Small intestine (tissue), 7 donors: ENCODE data around the gene TYW1B. TPM values are rescaled to one million over a fixed set of nuclear protein-coding genes. Genes with fewer than 3 reads are reported as not detected.
A peak's percentile ranks its signal among the peaks of the same experiment; 100 is the strongest.
"Not testable (repeated sequence)": the region's sequence is repeated elsewhere in the genome, so short reads cannot be mapped to it uniquely, and the experiment has no call there.

ENCODE experiments used
- DNase-seq, 2 donors: peaks; one replicate each; pipeline versions ENCODE4 v3.0.0 to v3.0.0-alpha.2; 2013
- FAIRE-seq: peaks from 2 replicates; lab custom pipeline; 2012; peaks lifted over from hg19 to GRCh38; lab: Jason Lieb, UNC
- H3K27ac ChIP-seq, 3 donors: one replicate each; pipeline ENCODE4 v1.5.1; 2013; ENCODE audit warnings: low read length in 2 of 3, mild to moderate bottlenecking in 2 of 3, control low read depth in 1 of 3, inconsistent platforms in 1 of 3, low read depth in 1 of 3, moderate library complexity in 1 of 3
- H3K27me3 ChIP-seq, 3 donors: one replicate each; pipeline ENCODE4 v1.6.1; 2013; ENCODE audit warnings: low read length in 3 of 3, inconsistent platforms in 1 of 3; ENCODE audit not compliant: control insufficient read depth in 3 of 3, insufficient read depth in 3 of 3
- H3K36me3 ChIP-seq, 3 donors: one replicate each; pipeline ENCODE4 v1.6.1; 2013; ENCODE audit warnings: low read length in 3 of 3, inconsistent platforms in 1 of 3, low read depth in 1 of 3, mild to moderate bottlenecking in 1 of 3, moderate library complexity in 1 of 3; ENCODE audit not compliant: control insufficient read depth in 3 of 3, insufficient read depth in 2 of 3
- H3K4me1 ChIP-seq, 3 donors: one replicate each; pipeline ENCODE4 v1.6.1; 2013; ENCODE audit warnings: low read length in 2 of 3, inconsistent platforms in 1 of 3, low read depth in 1 of 3, mild to moderate bottlenecking in 1 of 3, moderate library complexity in 1 of 3; ENCODE audit not compliant: control insufficient read depth in 3 of 3, insufficient read depth in 2 of 3
- H3K4me3 ChIP-seq, 3 donors: one replicate each; pipeline ENCODE4 v1.5.1; 2013; ENCODE audit warnings: low read length in 3 of 3, control low read depth in 1 of 3, inconsistent platforms in 1 of 3, low read depth in 1 of 3, mild to moderate bottlenecking in 1 of 3, moderate library complexity in 1 of 3
- H3K9me3 ChIP-seq, 2 donors: one replicate each; pipeline ENCODE4 v1.6.1; 2013; ENCODE audit warnings: low read depth in 1 of 2, low read length in 1 of 2; ENCODE audit not compliant: control insufficient read depth in 2 of 2, insufficient read depth in 1 of 2
- WGBS, 3 donors: extraction: QIAGEN DNeasy Blood & Tissue Kit; methylation state at CpG; one replicate each; pipeline ENCODE4 v1.1.7; 2013; 5-methylcytosine and 5-hydroxymethylcytosine counted together
- polyA plus RNA-seq, 4 donors: library from polyadenylated mRNA; stranded (reverse) in 3 of 4; unstranded in 1 of 4; fragments of 200-250 nt in 3 of 4; fragments of 120-200 nt in 1 of 4; gene quantifications; one replicate each; pipeline versions ENCODE4 v1.2.1 to v1.2.3, GENCODE V29; 2013
- donor health status: healthy with polysubstance abuse.
- donor health status: control.
- donor health status: control.
- donor health status: Bipolar disorder and iron deficiency.
- donor health status: healthy.

Gene TYW1B
- polyA plus RNA-seq, 4 donors = 1.1 to 3.9 (median 2.0) TPM

DNA sequence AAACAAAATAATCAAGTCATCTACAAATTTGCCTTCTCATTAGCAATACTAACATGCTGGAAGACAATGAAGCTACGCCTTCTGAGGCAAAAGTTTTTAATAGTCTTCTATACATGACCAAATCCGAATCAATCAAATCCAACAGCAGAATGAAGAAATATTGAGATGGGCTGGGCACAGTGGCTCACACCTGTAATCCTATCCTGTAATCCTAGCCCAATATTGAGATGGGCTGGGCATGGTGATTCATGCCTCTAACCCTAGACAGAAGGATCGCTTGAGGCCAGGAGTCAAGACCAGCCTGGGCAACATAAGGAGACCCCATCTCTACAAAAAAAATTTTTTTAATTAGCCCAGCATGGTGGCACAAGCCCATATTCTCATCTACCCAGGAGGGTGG is 5.5 kb downstream of the TYW1B start:
- FAIRE-seq, H3K4me1 ChIP-seq, H3K4me3 ChIP-seq, H3K27me3 ChIP-seq, H3K36me3 ChIP-seq, H3K9me3 ChIP-seq, DNase-seq, H3K27ac ChIP-seq: not testable (repeated sequence)
- WGBS, 3 donors = 92 to 94% (median 94%) methylated on average over 3 of the region's 3 CpGs

DNA sequence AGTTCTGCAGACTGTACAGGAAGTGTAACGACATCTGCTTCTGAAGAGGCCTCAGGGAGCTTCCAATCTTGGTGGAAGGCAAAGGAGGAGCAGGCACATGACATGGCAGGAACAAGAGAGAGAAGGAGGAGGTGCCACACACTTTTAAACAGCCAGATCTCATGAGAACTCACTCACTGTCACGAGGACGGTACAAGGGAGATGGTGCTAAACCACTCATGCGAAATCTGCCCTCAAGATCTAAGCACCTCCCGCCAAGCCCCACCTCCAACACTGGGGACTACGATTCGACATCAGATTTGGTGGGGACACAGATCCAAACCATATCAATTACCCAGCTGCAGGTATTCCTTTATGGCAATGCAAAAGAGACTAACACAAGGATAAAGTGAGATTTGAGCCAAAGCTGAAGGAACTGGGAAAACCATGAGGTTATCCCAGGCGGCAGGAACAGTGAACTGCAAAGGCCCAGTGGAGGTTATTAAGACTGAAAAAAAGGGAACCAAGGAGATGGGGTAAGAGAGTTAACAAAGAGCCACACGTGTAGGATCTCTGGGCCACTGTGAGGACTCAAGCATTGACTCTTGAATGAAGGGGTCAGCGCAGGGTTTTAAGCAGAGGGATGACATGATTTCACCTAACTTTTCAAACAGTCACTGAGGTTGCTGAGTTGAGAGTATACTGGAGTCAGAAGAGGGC is 9.2 kb downstream of the TYW1B start:
- H3K27me3 ChIP-seq, FAIRE-seq, H3K27ac ChIP-seq, H3K9me3 ChIP-seq, H3K4me1 ChIP-seq, H3K4me3 ChIP-seq, H3K36me3 ChIP-seq, DNase-seq: not testable (repeated sequence)
- 91 to 96% (median 94%) methylated on average over 10 of the region's 10 CpGs for WGBS, 3 donors

DNA sequence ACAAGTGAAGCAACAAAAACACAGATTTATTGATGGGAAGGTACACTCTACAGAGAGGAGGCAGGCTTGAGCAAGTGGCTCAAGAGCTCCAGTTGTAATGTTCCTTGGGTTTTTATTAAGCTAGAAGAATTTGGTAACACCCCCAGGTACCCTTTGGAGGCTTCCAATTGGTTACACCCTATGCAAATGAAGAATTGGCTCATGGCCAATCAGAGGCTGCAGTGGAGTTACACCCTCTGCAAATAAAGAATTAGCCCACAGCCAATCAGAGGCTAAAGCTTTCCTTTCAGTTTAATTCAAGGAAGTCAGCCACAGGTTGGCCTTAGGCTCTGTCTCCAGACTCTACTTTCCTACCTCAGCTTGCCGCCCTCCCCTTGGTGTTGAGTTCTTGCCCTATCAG is 10.3 kb downstream of the TYW1B start:
- H3K9me3 ChIP-seq, H3K27ac ChIP-seq, H3K4me3 ChIP-seq, FAIRE-seq, H3K4me1 ChIP-seq, H3K27me3 ChIP-seq: not testable (repeated sequence)
- peaks cover 0 to 12% (median 2%) of the 10 kb centered on the region in 3 donors for H3K36me3 ChIP-seq
- peak in 1 of 2 donors; percentile 22 for DNase-seq
- WGBS, 3 donors = 100% methylated on average over 1 of the region's 1 CpG

- H3K27ac ChIP-seq, H3K4me1 ChIP-seq, DNase-seq, FAIRE-seq, H3K27me3 ChIP-seq, H3K9me3 ChIP-seq, H3K4me3 ChIP-seq: not testable (repeated sequence)
- peaks cover 0 to 12% (median 2%) of the 10 kb centered on the region in 3 donors for H3K36me3 ChIP-seq
- 83 to 92% (median 91%) methylated on average over 8 to 9 of the region's 9 CpGs for WGBS, 3 donors
These were observed 11.4 kb downstream of the TYW1B start for GRCh38 chr7:72816370-72817157.

- not testable (repeated sequence) for H3K27me3 ChIP-seq, H3K4me1 ChIP-seq, FAIRE-seq, DNase-seq, H3K9me3 ChIP-seq, H3K4me3 ChIP-seq, H3K27ac ChIP-seq
- H3K36me3 ChIP-seq = peaks cover 0 to 28% (median 2%) of the 10 kb centered on the region in 3 donors
- WGBS, 3 donors = 79 to 87% (median 87%) methylated on average over 7 of the region's 7 CpGs
These were observed 17.6 kb downstream of the TYW1B start for GRCh38 chr7:72810437-72810836.

GRCh38 chr7:72808511-72808910 is 19.5 kb downstream of the TYW1B start:
- not testable (repeated sequence) for H3K4me3 ChIP-seq

GRCh38 chr7:72806851-72807250 is 21.1 kb downstream of the TYW1B start:
- FAIRE-seq, H3K9me3 ChIP-seq, H3K27ac ChIP-seq, DNase-seq, H3K4me1 ChIP-seq, H3K27me3 ChIP-seq, H3K4me3 ChIP-seq: not testable (repeated sequence)
- 75 to 84% (median 80%) methylated on average over 5 to 6 of the region's 6 CpGs for WGBS, 3 donors
- H3K36me3 ChIP-seq = peaks cover 0 to 24% (median 4%) of the 10 kb centered on the region in 3 donors

More at GRCh38 chr7:72808511-72808910, 19.5 kb downstream of the TYW1B start:
- 86 to 96% (median 95%) methylated on average over 13 of the region's 13 CpGs for WGBS, 3 donors
- DNase-seq, H3K27ac ChIP-seq, H3K9me3 ChIP-seq, FAIRE-seq, H3K4me1 ChIP-seq, H3K27me3 ChIP-seq: not testable (repeated sequence)
- H3K36me3 ChIP-seq = peaks cover 0 to 26% (median 4%) of the 10 kb centered on the region in 3 donors

DNA sequence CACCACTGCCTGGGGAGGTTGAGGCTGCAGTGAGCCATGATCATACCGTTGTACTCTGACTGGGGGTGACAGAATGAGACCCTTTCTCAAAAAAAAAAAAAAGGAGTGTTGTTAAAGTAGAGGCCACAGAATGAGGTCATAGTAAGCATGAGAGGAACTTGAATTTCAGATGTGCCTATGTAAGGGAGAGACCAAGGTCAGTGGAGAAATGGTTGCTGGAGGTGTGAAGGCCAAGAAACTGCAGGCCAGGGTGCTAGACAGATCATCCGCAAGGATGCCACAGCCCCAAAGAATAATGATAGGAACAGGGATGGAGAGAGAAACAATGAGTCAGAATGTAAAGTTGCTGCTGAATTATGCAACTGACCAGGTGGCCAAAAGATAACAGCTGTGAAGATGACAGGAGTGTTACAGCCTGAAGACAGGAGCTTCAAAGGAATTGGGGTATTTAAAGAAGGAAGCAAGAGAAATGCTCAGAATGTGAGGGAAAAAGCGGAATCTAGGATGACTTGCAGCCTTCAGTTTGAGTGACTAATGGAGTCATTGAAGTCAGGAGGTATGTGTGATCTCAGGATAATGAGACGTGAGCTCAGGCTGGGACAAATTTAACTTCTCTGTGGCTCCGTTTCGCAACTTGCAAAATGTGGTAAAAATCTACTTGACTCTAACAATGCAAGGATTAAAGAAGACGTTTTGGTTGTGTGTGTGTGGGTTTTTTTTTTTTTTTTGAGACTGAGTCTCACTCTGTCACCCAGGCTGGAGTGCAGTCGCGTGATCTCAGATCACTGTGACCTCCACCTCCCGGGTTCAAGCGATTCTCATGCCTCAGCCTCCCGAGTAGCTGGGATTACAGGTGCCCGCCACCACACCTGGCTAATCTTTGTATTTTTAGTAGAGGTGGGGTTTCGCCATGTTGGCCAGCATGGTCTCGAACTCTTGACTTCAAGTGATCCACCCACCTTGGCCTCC is 22.2 kb downstream of the TYW1B start:
- H3K36me3 ChIP-seq = peaks cover 0 to 24% (median 4%) of the 10 kb centered on the region in 3 donors

More for the DNA sequence above, 22.2 kb downstream of the TYW1B start:
- Histone ChIP-seq H3K4me1 (no peaks in the 10 kb centered on the region), H3K9me3 (no peaks in the 10 kb centered on the region), H3K27me3 (no peaks in the 10 kb centered on the region), H3K4me3 (no peak overlapping the region), H3K27ac (no peak overlapping the region)
- FAIRE-seq (no peak), DNase-seq (no peak)
- WGBS, 3 donors = 87 to 93% (median 91%) methylated on average over 15 of the region's 15 CpGs
